ENCODE data around the gene PRMT3. TPM values are rescaled to one million over a fixed set of nuclear protein-coding genes. Genes with fewer than 3 reads are reported as not detected.

The PRMT3 gene
- total RNA-seq, 4 donors from 2014 or later, result 4.4 to 29.4 (median 15.7) TPM

GRCh38 chr11:20444535-20444934 lies 57.0 kb downstream of the PRMT3 start:
- TF ChIP-seq POLR2A (IDR thresholded peaks at IDR 0.05), result no peak
- TF ChIP-seq CTCF (IDR thresholded peaks at IDR 0.05), result no peak
- intact Hi-C loops (cut with DNase I; ENCODE audit: low total_unique reads), result no loop called here
- DNase-seq, result no peak
- Histone ChIP-seq H3K4me1 (no peaks in the 10 kb centered on the region), H3K27ac (no peak overlapping the region), H3K27me3 (no peaks in the 10 kb centered on the region), H3K4me3 (no peak overlapping the region), H3K9me3 (no peaks in the 10 kb centered on the region), H3K36me3 (no peaks in the 10 kb centered on the region)

GRCh38 chr11:20448834-20449233 lies 61.3 kb downstream of the PRMT3 start:
- intact Hi-C loops (cut with DNase I; ENCODE audit: low total_unique reads), result no loop called here
- DNase-seq, result no peak
- Histone ChIP-seq H3K36me3 (no peaks in the 10 kb centered on the region), H3K27ac (no peak overlapping the region), H3K4me3 (no peak overlapping the region), H3K9me3 (no peaks in the 10 kb centered on the region), H3K4me1 (no peaks in the 10 kb centered on the region), H3K27me3 (no peaks in the 10 kb centered on the region)
- TF ChIP-seq CTCF (IDR thresholded peaks at IDR 0.05) (no peak), POLR2A (IDR thresholded peaks at IDR 0.05) (no peak)

- intact Hi-C loops (cut with DNase I; ENCODE audit: low total_unique reads), result no loop called here
- H3K27me3 ChIP-seq, result no peaks in the 10 kb centered on the region
- H3K4me1 ChIP-seq, result no peaks in the 10 kb centered on the region
- H3K27ac ChIP-seq, result no peak overlapping the region
- TF ChIP-seq POLR2A (IDR thresholded peaks at IDR 0.05) (no peak), CTCF (IDR thresholded peaks at IDR 0.05) (no peak)
- H3K4me3 ChIP-seq, result no peak overlapping the region
- no peaks in the 10 kb centered on the region for H3K9me3 ChIP-seq
- H3K36me3 ChIP-seq, result no peaks in the 10 kb centered on the region
- DNase-seq, result no peak
Observed at GRCh38 chr11:20450829-20451228, 63.3 kb downstream of the PRMT3 start.

- Histone ChIP-seq H3K27me3 (no peaks in the 10 kb centered on the region), H3K4me1 (no peaks in the 10 kb centered on the region), H3K36me3 (no peaks in the 10 kb centered on the region), H3K27ac (no peak overlapping the region), H3K4me3 (no peak overlapping the region), H3K9me3 (no peaks in the 10 kb centered on the region)
- TF ChIP-seq CTCF (IDR thresholded peaks at IDR 0.05), result no peak
- intact Hi-C loops (cut with DNase I; ENCODE audit: low total_unique reads), result no loop called here
- no peak for DNase-seq
Observed at GRCh38 chr11:20451568-20451967, 64.1 kb downstream of the PRMT3 start.

- intact Hi-C loops (cut with DNase I; ENCODE audit: low total_unique reads), result no loop called here
- Histone ChIP-seq H3K9me3 (no peaks in the 10 kb centered on the region), H3K4me1 (no peaks in the 10 kb centered on the region), H3K27me3 (no peaks in the 10 kb centered on the region), H3K4me3 (no peak overlapping the region), H3K27ac (no peak overlapping the region), H3K36me3 (no peaks in the 10 kb centered on the region)
- DNase-seq, result no peak
- no peak for TF ChIP-seq POLR2A (IDR thresholded peaks at IDR 0.05)
- TF ChIP-seq CTCF (IDR thresholded peaks at IDR 0.05), result no peak
Observed at GRCh38 chr11:20452585-20452984, 65.1 kb downstream of the PRMT3 start.
